Prostate gland (tissue), 2 donors: ENCODE measurements around the gene NEO1. TPM values are rescaled to one million over a fixed set of nuclear protein-coding genes. Genes with fewer than 3 reads are reported as not detected.

Source experiments
- DNase-seq: peaks from one replicate; pipeline ENCODE4 v3.0.0-alpha.2; 2019; ENCODE audit warnings: low spot score
- H3K27ac ChIP-seq, 2 donors: fragments of 200-600 bp; sonication (generic); 2 replicates each; pipeline ENCODE4 v1.5.1; 2017 to 2019
- H3K27me3 ChIP-seq: fragments of 200-600 bp; sonication (generic); replicated peaks from 2 replicates; pipeline ENCODE4 v1.5.1; 2019; ENCODE audit not compliant: insufficient read depth
- H3K36me3 ChIP-seq, 2 donors: fragments of 200-600 bp; sonication (generic); 1 replicate in 1 of 2; 2 replicates in 1 of 2; pipeline versions ENCODE4 v1.5.1 to v1.8.1; 2017 to 2019
- H3K4me1 ChIP-seq: fragments of 200-600 bp; sonication (generic); replicated peaks from 2 replicates; pipeline ENCODE4 v1.5.1; 2019
- H3K4me3 ChIP-seq, 2 donors: fragments of 200-600 bp; sonication (generic); 2 replicates each; pipeline ENCODE4 v1.5.1; 2017 to 2019
- H3K9me3 ChIP-seq: fragments of 200-600 bp; sonication (generic); 2 replicates; pipeline ENCODE4 v1.5.1; 2017
- POLR2A ChIP-seq: fragments of 450-650 bp; IDR thresholded peaks from one replicate; pipeline ENCODE4 v1.6.1; 2016; ENCODE audit warnings: antibody characterized with exemption, mild to moderate bottlenecking
- POLR2AphosphoS5 ChIP-seq: sonication (generic); formaldehyde crosslinking; IDR thresholded peaks from one replicate; pipeline ENCODE4 v1.6.1; 2017; ENCODE audit warnings: antibody characterized with exemption
- WGBS: methylation state at CpG from one replicate; pipeline ENCODE4 v1.1.5; 2018; 5-methylcytosine and 5-hydroxymethylcytosine counted together
- intact Hi-C: fragments of 100-400 bp; cut with DNase I; formaldehyde crosslinking; loops from one replicate; pipeline ENCODE4 v1.14.2; 2022
- total RNA-seq, 2 donors: library from RNA; depleted of rRNA; stranded (reverse); fragments of >200 nt; gene quantifications; one replicate each; pipeline ENCODE4 v1.1.0, GENCODE V29; 2016
- TF ChIP-seq, protein P1 (sequence below), 4 experiments: fragments of 200-600 bp in 2 of 4; fragments of 450-650 bp in 2 of 4; sonication (generic) in 2 of 4; IDR thresholded peaks; 1 replicate in 3 of 4; 2 replicates in 1 of 4; pipeline ENCODE4 v1.5.1; 2016 to 2019; ENCODE audit warnings: antibody characterized with exemption in 4 of 4, mild to moderate bottlenecking in 2 of 4, moderate library complexity in 2 of 4

NEO1 gene
- total RNA-seq, 2 donors from 2014 or later, result 75.0 to 80.7 TPM

DNA sequence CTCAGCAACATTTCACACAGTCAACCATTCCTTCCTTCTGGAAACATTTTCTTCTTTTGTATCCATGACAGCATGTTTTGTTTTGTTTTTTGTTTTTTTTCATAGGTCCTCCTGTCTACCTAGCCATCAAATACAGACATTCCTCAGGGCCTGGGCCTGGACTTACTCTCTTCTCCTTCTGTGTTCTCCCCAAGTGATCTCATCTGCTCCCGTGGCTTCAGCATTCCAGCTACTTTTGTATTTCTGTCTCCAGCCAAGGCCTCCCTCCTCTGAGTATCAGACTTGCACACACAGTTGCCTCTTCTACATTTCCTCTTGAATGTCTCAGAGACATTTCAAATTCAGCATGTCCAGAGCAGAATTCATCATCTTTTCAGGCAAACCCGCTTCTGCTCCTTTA, 234.0 kb downstream of the NEO1 start:
- Histone ChIP-seq H3K36me3 (no peaks in the 10 kb centered on the region), H3K27me3 (no peaks in the 10 kb centered on the region), H3K4me1 (no peaks in the 10 kb centered on the region), H3K9me3 (no peaks in the 10 kb centered on the region), H3K4me3 (no peak overlapping the region), H3K27ac (no peak overlapping the region)
- WGBS, result 90% methylated on average over 2 of the region's 2 CpGs
- DNase-seq, result no peak
- TF ChIP-seq POLR2A (no peak), POLR2AphosphoS5 (no peak)
- TF ChIP-seq, protein P1, sequence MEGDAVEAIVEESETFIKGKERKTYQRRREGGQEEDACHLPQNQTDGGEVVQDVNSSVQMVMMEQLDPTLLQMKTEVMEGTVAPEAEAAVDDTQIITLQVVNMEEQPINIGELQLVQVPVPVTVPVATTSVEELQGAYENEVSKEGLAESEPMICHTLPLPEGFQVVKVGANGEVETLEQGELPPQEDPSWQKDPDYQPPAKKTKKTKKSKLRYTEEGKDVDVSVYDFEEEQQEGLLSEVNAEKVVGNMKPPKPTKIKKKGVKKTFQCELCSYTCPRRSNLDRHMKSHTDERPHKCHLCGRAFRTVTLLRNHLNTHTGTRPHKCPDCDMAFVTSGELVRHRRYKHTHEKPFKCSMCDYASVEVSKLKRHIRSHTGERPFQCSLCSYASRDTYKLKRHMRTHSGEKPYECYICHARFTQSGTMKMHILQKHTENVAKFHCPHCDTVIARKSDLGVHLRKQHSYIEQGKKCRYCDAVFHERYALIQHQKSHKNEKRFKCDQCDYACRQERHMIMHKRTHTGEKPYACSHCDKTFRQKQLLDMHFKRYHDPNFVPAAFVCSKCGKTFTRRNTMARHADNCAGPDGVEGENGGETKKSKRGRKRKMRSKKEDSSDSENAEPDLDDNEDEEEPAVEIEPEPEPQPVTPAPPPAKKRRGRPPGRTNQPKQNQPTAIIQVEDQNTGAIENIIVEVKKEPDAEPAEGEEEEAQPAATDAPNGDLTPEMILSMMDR (IDR thresholded peaks at IDR 0.05), result no peak
- intact Hi-C loops, result no loop called here

DNA sequence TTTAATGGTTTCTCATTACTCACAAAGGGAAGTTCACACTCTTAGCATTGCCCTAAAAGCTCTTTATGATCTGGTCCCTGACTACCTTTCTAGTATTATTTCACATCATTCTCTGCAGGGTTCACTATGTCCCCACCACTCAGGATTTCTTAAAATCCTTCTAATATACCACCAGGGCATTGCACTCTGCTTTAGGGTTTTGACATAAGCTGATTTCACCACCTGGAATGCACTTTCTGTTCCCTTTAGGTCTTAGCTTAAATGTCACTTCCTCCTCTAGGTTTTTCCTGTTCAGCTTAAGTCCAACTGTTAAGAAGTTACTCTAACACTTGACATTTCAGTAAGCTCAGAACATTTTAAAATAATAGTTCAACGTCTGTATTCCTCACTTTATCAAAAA, 234.8 kb downstream of the NEO1 start:
- Histone ChIP-seq H3K27me3 (no peaks in the 10 kb centered on the region), H3K4me3 (no peak overlapping the region), H3K27ac (no peak overlapping the region), H3K9me3 (no peaks in the 10 kb centered on the region), H3K4me1 (no peaks in the 10 kb centered on the region), H3K36me3 (no peaks in the 10 kb centered on the region)
- 75% methylated on average over 1 of the region's 1 CpG for WGBS
- intact Hi-C loops, result no loop called here
- no peak for DNase-seq
- TF ChIP-seq POLR2AphosphoS5, result no peak
- no peak for TF ChIP-seq POLR2A
- TF ChIP-seq, protein P1 (IDR thresholded peaks at IDR 0.05), result no peak

DNA sequence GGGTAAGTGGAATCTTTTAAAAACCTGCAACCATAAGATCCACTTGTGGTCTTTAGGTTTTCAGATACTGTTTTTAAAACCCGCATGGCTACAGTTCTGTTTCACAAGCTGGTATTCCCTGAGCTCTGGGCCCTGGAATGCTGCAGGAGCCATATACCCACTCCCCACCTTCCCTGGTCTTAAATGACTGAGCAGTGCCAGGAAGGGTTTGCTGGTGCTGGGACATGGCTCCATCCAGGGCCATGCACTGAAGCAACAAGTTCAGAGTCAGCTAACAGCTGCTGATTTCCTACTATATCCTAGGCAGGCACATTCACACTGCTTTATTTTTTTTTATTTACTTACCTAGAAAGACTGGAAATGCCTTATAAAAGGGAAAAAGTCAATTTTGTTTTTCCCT, 239.2 kb downstream of the NEO1 start:
- Histone ChIP-seq H3K27ac (no peak overlapping the region), H3K4me1 (no peaks in the 10 kb centered on the region), H3K4me3 (no peak overlapping the region), H3K27me3 (no peaks in the 10 kb centered on the region), H3K9me3 (no peaks in the 10 kb centered on the region), H3K36me3 (no peaks in the 10 kb centered on the region)
- 95% methylated on average over 1 of the region's 1 CpG for WGBS
- intact Hi-C loops, result no loop called here
- DNase-seq, result no peak
- TF ChIP-seq, protein P1 (IDR thresholded peaks at IDR 0.05), result no peak

DNA sequence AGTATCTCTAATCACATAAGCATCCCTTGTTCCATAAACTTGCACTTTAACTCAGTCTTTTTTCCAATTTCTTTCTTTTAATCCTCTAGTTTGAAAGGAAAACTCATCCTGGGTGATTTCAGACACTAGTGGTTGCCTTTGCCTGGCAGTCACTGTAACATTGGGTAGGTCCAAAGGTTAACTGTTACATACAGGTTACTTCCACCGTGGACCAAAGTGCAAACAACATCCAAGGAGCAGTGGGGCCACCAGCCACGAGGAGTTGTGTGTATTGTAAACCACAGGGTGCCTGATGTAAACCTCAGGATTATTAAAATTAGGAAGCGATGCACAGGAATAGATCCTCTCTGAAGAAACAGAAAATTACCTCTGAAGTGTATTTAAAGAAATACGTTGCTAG, 241.5 kb downstream of the NEO1 start:
- no peak for DNase-seq
- intact Hi-C loops, result no loop called here

DNA sequence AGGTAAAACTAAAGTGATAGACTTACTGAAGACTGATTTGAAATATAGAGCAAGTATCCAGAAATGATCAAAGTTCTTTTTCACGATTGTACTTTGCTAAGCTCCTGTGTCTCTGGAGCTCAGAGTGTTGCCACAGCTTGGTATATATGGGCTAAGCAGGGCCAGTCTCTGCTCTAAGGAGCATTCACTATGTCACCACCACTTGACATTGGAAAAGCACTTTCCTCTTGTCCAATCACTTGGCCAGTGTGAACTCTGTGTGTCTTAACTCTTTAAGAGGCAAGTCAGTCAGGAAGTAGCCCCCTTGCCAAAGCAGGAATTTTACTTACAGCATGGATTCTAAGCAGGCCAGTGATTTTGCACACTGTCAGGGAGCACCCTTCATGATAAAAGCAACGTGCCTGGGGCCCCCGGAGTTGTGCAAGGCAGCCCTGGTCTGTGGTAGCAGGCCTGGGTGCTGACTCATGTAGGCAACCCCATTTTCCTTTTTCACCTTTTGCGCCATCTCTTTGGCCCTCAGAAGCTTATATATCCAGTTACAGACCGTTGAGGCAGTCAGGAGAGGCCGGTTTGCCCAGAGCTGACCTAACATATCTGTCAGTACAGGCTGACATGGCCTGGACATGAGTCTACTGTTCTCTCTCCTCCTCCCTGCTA, 243.5 kb downstream of the NEO1 start:
- WGBS, result 76% methylated on average over 6 of the region's 6 CpGs
- no peak for DNase-seq
- Histone ChIP-seq H3K27ac (no peak overlapping the region), H3K4me3 (no peak overlapping the region), H3K9me3 (no peaks in the 10 kb centered on the region), H3K27me3 (no peaks in the 10 kb centered on the region), H3K4me1 (no peaks in the 10 kb centered on the region), H3K36me3 (no peaks in the 10 kb centered on the region)
- TF ChIP-seq, protein P1 (IDR thresholded peaks at IDR 0.05), result no peak
- TF ChIP-seq POLR2AphosphoS5 (no peak), POLR2A (no peak)
- intact Hi-C loops, result no loop called here

More for the DNA sequence above, 241.5 kb downstream of the NEO1 start:
- H3K36me3 ChIP-seq, result no peaks in the 10 kb centered on the region
- WGBS, result 83% methylated on average over 4 of the region's 4 CpGs
- TF ChIP-seq, protein P1 (IDR thresholded peaks at IDR 0.05), result no peak
- TF ChIP-seq POLR2AphosphoS5, result no peak
- TF ChIP-seq POLR2A, result no peak
- H3K27me3 ChIP-seq, result no peaks in the 10 kb centered on the region
- H3K9me3 ChIP-seq, result no peaks in the 10 kb centered on the region
- H3K27ac ChIP-seq, result no peak overlapping the region
- no peak overlapping the region for H3K4me3 ChIP-seq
- no peaks in the 10 kb centered on the region for H3K4me1 ChIP-seq
